ENCODE results near the gene SLX4.
A peak's percentile ranks its signal among the peaks of the same experiment; 100 is the strongest.

SLX4 gene

GRCh38 chr16:3640207-3640606 lies 28.8 kb upstream of the SLX4 start:
- H2AFZ ChIP-seq (ENCODE audit: low read length, unreplicated experiment), result no peak overlapping the region
- H3K4me3 ChIP-seq (ENCODE audit: low read depth, low read length), result no peak overlapping the region
- H3K79me2 ChIP-seq (ENCODE audit: control insufficient read depth, insufficient read depth, low read length, unreplicated experiment), result peaks cover 8% of the 10 kb centered on the region
- H3K36me3 ChIP-seq (ENCODE audit: insufficient read depth, low read length), result no peaks in the 10 kb centered on the region
- no peaks in the 10 kb centered on the region for H3K27me3 ChIP-seq (ENCODE audit: insufficient read depth, low read length)
- H3K27ac ChIP-seq (ENCODE audit: low read depth, low read length), result no peak overlapping the region
- peaks cover 3% of the 10 kb centered on the region for H3K4me1 ChIP-seq (ENCODE audit: control insufficient read depth, insufficient read depth, low read length, unreplicated experiment)

- H3K27me3 ChIP-seq (ENCODE audit: insufficient read depth, low read length), result no peaks in the 10 kb centered on the region
- no peaks in the 10 kb centered on the region for H3K36me3 ChIP-seq (ENCODE audit: insufficient read depth, low read length)
- H3K27ac ChIP-seq (ENCODE audit: low read depth, low read length), result no peak overlapping the region
- no peak overlapping the region for H3K4me3 ChIP-seq (ENCODE audit: low read depth, low read length)
- H2AFZ ChIP-seq (ENCODE audit: low read length, unreplicated experiment), result no peak overlapping the region
- H3K79me2 ChIP-seq (ENCODE audit: control insufficient read depth, insufficient read depth, low read length, unreplicated experiment), result peaks cover 8% of the 10 kb centered on the region
- H3K4me1 ChIP-seq (ENCODE audit: control insufficient read depth, insufficient read depth, low read length, unreplicated experiment), result peaks cover 3% of the 10 kb centered on the region
Measured at GRCh38 chr16:3638916-3639644, 27.7 kb upstream of the SLX4 start.

DNA sequence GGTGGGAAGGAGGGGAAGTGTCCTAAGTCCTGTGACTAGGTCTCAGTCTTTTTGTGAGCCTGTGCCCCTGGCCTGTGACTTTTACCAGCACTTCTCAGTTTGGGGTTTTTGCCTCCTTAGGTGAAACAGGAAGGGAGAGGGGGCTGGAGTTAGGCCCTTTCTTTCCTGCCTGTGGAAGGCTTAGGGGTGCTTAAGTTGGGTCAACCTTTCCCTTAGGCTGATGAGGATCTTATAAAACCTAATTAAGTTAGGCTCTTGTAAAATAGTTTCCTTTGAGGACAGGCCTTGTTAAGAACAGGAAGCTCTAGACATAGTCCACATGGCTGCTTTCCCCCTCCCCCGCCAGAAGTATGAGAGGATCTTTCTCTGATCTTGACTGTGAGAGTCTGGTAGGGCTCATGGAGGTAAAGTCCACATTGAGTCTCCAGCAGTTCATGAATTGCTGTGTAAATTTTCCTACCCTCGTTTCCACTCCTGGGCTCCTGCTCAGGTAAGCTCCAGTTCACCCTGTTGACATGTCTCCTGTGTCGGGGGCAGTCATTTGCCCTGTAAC lies 26.0 kb upstream of the SLX4 start:
- H3K4me1 ChIP-seq (ENCODE audit: control insufficient read depth, insufficient read depth, low read length, unreplicated experiment), result peaks cover 3% of the 10 kb centered on the region
- no peaks in the 10 kb centered on the region for H3K36me3 ChIP-seq (ENCODE audit: insufficient read depth, low read length)
- H2AFZ ChIP-seq (ENCODE audit: low read length, unreplicated experiment), result no peak overlapping the region
- no peak overlapping the region for H3K27ac ChIP-seq (ENCODE audit: low read depth, low read length)
- H3K27me3 ChIP-seq (ENCODE audit: insufficient read depth, low read length), result no peaks in the 10 kb centered on the region
- no peak overlapping the region for H3K4me3 ChIP-seq (ENCODE audit: low read depth, low read length)
- peaks cover 8% of the 10 kb centered on the region for H3K79me2 ChIP-seq (ENCODE audit: control insufficient read depth, insufficient read depth, low read length, unreplicated experiment)

GRCh38 chr16:3625911-3626732 lies 14.7 kb upstream of the SLX4 start:
- H3K79me2 ChIP-seq (ENCODE audit: control insufficient read depth, insufficient read depth, low read length, unreplicated experiment), result no peaks in the 10 kb centered on the region
- H3K4me1 ChIP-seq (ENCODE audit: control insufficient read depth, insufficient read depth, low read length, unreplicated experiment), result peaks cover 7% of the 10 kb centered on the region
- no peak overlapping the region for H3K27ac ChIP-seq (ENCODE audit: low read depth, low read length)
- no peaks in the 10 kb centered on the region for H3K27me3 ChIP-seq (ENCODE audit: insufficient read depth, low read length)
- H3K4me3 ChIP-seq (ENCODE audit: low read depth, low read length), result no peak overlapping the region
- no peaks in the 10 kb centered on the region for H3K36me3 ChIP-seq (ENCODE audit: insufficient read depth, low read length)
- no peak overlapping the region for H2AFZ ChIP-seq (ENCODE audit: low read length, unreplicated experiment)

GRCh38 chr16:3625331-3625730 lies 13.9 kb upstream of the SLX4 start:
- Histone ChIP-seq H3K27ac (ENCODE audit: low read depth, low read length) (no peak overlapping the region), H3K79me2 (ENCODE audit: control insufficient read depth, insufficient read depth, low read length, unreplicated experiment) (no peaks in the 10 kb centered on the region), H3K36me3 (ENCODE audit: insufficient read depth, low read length) (no peaks in the 10 kb centered on the region), H3K4me3 (ENCODE audit: low read depth, low read length) (no peak overlapping the region), H3K27me3 (ENCODE audit: insufficient read depth, low read length) (no peaks in the 10 kb centered on the region), H2AFZ (ENCODE audit: low read length, unreplicated experiment) (no peak overlapping the region), H3K4me1 (ENCODE audit: control insufficient read depth, insufficient read depth, low read length, unreplicated experiment) (peaks cover 7% of the 10 kb centered on the region)

GRCh38 chr16:3623642-3624041 lies 12.2 kb upstream of the SLX4 start:
- H2AFZ ChIP-seq (ENCODE audit: low read length, unreplicated experiment), result no peak overlapping the region

DNA sequence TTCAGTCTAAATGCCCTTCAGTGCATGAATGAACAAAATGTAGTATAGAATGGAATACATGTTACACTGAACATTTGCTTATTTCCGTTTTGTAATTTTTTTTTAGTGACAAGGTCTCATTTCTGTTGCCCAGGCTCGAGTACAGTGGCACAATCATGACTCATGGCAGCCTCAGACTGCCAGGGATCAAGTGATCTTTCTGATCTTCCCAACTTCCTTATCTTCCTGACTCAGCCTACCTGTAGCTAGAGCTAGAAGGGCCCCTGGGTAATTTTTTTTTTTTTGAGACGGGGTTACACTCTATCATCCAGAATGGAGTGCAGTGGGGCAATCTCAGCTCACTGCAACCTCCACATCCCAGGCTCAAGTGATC lies 7.3 kb upstream of the SLX4 start:
- peaks cover 25% of the 10 kb centered on the region for H3K79me2 ChIP-seq (ENCODE audit: control insufficient read depth, insufficient read depth, low read length, unreplicated experiment)
- H3K27ac ChIP-seq (ENCODE audit: low read depth, low read length), result no peak overlapping the region

More at GRCh38 chr16:3623642-3624041, 12.2 kb upstream of the SLX4 start:
- Histone ChIP-seq H3K79me2 (ENCODE audit: control insufficient read depth, insufficient read depth, low read length, unreplicated experiment) (no peaks in the 10 kb centered on the region), H3K4me3 (ENCODE audit: low read depth, low read length) (no peak overlapping the region), H3K36me3 (ENCODE audit: insufficient read depth, low read length) (no peaks in the 10 kb centered on the region), H3K27ac (ENCODE audit: low read depth, low read length) (no peak overlapping the region), H3K4me1 (ENCODE audit: control insufficient read depth, insufficient read depth, low read length, unreplicated experiment) (peaks cover 9% of the 10 kb centered on the region), H3K27me3 (ENCODE audit: insufficient read depth, low read length) (no peaks in the 10 kb centered on the region)

GRCh38 chr16:3612510-3613466 lies 1.4 kb upstream of the SLX4 start:
- Histone ChIP-seq H3K4me1 (ENCODE audit: control insufficient read depth, insufficient read depth, low read length, unreplicated experiment) (peaks cover 15% of the 10 kb centered on the region), H2AFZ (ENCODE audit: low read length, unreplicated experiment) (peak overlapping the region; percentile 58), H3K27me3 (ENCODE audit: insufficient read depth, low read length) (no peaks in the 10 kb centered on the region), H3K4me3 (ENCODE audit: low read depth, low read length) (peak overlapping the region; percentile 84), H3K79me2 (ENCODE audit: control insufficient read depth, insufficient read depth, low read length, unreplicated experiment) (peaks cover 44% of the 10 kb centered on the region), H3K27ac (ENCODE audit: low read depth, low read length) (no peak overlapping the region), H3K36me3 (ENCODE audit: insufficient read depth, low read length) (peaks cover 13% of the 10 kb centered on the region; the same call in 1 of the 2 replicates)

More for the DNA sequence above, 7.3 kb upstream of the SLX4 start:
- Histone ChIP-seq H3K27me3 (ENCODE audit: insufficient read depth, low read length) (no peaks in the 10 kb centered on the region), H3K4me1 (ENCODE audit: control insufficient read depth, insufficient read depth, low read length, unreplicated experiment) (peaks cover 4% of the 10 kb centered on the region), H3K4me3 (ENCODE audit: low read depth, low read length) (no peak overlapping the region), H2AFZ (ENCODE audit: low read length, unreplicated experiment) (no peak overlapping the region), H3K36me3 (ENCODE audit: insufficient read depth, low read length) (peaks cover 13% of the 10 kb centered on the region; the same call in 1 of the 2 replicates)

DNA sequence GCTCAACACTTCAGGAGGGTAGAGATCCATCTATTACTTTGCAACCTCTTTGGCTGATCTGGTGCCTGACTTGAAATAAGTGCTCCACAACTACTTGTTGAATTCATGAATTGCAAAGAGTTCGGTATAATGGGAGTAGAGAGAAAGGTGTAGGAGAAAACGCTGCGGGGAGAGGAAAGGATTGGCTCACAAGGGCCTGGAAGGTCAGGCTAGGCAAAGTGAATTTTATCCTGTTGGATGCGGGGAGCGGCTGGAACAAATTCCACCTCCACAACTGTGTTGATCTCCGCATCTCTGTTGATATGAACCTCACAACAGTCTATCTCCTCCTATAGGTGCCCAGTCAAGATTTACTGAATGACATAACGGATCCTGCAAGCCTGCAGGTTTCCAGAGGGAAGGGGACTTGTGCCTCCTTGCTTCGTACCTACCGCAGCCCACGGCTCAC lies 684 bp downstream of the SLX4 start:
- Histone ChIP-seq H3K36me3 (ENCODE audit: insufficient read depth, low read length) (peaks cover 7% of the 10 kb centered on the region; the same call in 1 of the 2 replicates), H2AFZ (ENCODE audit: low read length, unreplicated experiment) (peak overlapping the region; percentile 51), H3K4me1 (ENCODE audit: control insufficient read depth, insufficient read depth, low read length, unreplicated experiment) (peaks cover 15% of the 10 kb centered on the region), H3K79me2 (ENCODE audit: control insufficient read depth, insufficient read depth, low read length, unreplicated experiment) (peaks cover 35% of the 10 kb centered on the region), H3K27ac (ENCODE audit: low read depth, low read length) (no peak overlapping the region), H3K4me3 (ENCODE audit: low read depth, low read length) (peak overlapping the region; percentile 84), H3K27me3 (ENCODE audit: insufficient read depth, low read length) (no peaks in the 10 kb centered on the region)
